CD4-positive, alpha-beta T cell treated with Interleukin-15 for 4 hours (primary cell): ENCODE results near the gene SHC2.
"Not testable (repeated sequence)": the region's sequence is repeated elsewhere in the genome, so short reads cannot be mapped to it uniquely, and the experiment has no call there.

Experiments
- DNase-seq: peaks from one replicate; pipeline ENCODE4 v3.0.0-alpha.2; 2020; ENCODE audit warnings: low spot score

Gene SHC2

GRCh38 chr19:406971-407510 lies 53.8 kb downstream of the SHC2 start:
- DNase-seq: no peak

GRCh38 chr19:406135-406781 lies 54.6 kb downstream of the SHC2 start:
- no peak for DNase-seq

DNA sequence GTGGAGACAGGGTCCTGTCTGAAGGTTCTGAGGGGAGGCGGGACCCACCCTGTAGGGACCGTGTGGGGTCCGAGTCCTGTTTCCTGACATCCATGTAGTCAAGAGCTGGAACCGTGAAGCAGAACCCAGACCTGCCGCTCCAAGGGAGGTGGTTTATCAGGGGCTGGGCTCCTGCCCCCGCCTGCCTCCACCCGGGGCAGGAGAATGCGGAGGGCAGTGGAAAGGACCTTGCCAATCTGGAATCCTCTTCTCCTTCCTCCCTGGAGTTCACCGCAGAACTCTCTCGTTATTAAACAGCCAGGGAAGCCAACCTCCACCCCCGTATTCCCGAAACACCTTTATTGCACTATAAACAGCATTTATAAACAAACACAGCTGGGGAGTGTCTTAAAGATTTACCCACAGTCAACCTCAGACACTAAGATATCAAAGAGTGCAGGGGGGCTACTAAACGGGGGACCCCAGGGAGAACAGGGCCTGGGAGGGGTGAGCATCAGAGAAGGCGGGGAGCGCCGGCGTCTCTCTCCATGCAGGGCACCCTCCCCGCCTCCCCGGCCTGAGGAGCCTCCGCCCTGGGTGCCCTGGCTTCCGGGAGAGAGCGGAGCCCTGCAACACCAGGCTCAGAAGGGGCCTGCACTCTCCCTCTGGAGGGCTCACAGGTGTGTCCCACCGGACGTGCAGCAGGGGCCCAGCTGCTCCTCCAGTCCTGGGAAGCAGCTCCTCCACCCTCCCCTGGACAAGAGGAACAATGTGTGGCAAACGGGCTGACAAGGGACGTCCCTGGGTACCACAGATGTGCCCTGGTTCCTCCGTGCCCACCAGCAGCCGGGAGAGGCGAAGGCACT lies 55.5 kb downstream of the SHC2 start:
- DNase-seq: no peak

DNA sequence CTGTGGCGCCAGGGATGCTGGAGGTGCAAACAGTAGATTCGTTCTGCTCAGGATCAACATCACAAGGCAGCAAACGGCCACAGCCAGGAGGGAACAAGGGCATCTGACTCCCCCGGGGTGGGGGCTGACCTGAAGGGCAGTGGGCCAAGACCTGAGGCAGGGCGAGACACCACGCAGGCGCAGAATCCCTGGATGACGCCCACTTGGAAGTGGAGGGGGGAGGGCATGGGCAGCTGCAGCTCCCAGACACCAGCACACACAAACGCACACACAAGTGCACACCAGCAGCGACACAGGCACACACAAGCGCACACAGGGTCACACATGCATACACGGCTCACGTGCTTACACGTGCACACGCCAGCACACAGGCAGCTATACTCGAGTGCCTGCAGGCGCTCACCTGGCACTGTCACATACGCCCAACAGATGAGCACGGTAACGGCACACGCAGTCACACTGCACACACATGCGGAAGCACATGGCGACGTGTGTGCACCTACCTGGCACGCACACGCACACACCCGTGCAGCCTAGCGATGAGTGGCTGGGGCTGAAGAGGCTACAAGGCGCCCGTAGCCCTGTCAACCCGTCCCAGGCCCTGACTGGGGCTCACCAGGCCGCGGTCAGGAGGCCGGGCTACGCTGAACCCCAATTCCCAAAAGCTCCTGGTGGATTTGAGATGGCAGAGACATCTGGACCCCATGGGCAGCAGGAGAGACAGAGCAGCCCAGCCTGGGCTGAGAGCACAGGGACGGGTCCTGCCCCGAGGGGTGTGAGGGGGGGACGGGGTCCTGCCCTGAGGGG lies 57.4 kb downstream of the SHC2 start:
- DNase-seq: no peak

DNA sequence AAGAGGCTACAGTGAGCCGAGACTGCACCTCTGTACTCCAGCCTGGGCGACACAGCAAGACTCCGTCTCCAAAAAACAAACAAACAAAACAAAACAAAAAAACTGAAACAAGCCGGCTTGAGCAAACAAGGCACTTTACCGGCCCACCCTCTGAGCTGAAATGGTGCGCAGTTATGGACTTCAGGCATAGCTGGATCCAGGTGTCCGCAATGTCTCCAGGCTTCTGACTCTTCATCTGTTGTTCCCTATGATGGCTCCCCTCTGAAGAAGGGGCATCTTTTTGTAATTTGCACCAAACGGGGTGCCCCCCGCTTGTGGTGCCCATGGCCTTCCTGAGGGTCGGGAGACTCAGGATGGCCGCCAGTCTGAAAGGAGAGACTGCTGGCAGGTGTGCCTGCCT lies 58.0 kb downstream of the SHC2 start:
- DNase-seq: no peak

DNA sequence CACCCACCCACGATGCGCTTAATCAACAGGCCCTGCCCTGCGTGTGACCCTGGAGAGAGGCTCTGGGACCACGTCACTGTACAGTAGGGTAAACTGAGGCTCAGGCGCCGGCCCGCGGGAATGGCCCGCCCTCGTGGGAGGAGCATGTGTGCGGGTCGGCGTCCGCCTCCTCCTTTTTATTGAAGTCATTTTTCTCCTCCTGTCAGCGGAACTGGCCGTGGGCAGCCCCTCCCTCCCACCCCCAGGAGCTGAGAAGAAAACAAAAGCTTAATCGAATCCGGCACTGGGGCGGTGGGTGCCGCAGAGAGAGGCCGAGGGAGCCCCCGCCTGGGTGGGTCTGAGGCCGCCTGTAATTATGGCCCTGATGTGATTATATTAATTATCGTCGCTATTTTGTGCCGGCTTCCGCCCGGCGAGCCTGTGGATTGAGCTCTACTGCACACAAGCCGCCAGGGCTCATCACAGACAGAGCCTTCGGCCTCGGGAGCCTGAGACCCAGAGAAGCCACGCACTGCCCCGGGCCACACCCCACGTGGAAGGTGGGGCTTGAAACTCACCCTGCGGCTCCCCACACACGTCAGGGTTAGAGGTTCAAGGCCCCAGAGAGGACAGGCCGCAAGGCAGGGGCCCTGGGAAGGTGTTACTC lies 58.8 kb downstream of the SHC2 start:
- no peak for DNase-seq

GRCh38 chr19:400976-401865 lies 59.6 kb downstream of the SHC2 start:
- DNase-seq: no peak

GRCh38 chr19:399370-399769 lies 61.5 kb downstream of the SHC2 start:
- no peak for DNase-seq

GRCh38 chr19:398719-399118 lies 62.1 kb downstream of the SHC2 start:
- no peak for DNase-seq

- no peak for DNase-seq
These were observed 62.7 kb downstream of the SHC2 start for GRCh38 chr19:397941-398706.

- DNase-seq: no peak
These were observed 63.5 kb downstream of the SHC2 start for GRCh38 chr19:397321-397720.

DNA sequence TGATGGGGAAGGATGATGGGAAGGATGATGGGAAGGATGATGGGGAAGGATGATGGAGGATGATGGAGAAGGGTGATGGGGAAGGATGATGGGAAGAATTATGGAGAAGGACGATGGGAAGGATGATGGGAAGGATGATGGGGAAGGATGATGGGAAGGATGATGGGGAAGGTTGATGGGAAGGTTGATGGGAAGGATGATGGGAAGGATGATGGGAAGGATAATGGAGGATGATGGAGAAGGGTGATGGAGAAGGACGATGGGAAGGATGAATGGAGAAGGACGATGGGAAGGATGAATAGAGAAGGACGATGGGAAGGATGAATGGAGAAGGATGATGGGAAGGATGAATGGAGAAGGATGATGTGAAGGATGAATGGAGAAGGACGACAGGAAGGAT lies 65.4 kb downstream of the SHC2 start:
- DNase-seq: no peak

DNA sequence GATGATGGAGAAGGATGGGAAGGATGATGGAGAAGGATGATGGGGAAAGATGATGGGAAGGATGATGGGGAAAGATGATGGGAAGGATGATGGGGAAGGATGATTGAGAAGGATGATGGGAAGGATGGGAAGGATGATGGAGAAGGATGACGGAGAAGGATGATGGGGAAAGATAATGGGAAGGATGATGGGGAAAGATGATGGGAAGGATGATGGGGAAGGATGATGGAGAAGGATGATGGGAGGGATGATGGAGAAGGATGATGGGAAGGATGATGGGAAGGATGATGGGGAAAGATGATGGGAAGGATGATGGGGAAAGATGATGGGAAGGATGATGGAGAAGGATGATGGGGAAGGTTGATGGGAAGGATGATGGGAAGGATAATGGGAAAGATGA lies 66.0 kb downstream of the SHC2 start:
- DNase-seq: not testable (repeated sequence)

- not testable (repeated sequence) for DNase-seq
These were observed 67.3 kb downstream of the SHC2 start for GRCh38 chr19:393560-393959.

DNA sequence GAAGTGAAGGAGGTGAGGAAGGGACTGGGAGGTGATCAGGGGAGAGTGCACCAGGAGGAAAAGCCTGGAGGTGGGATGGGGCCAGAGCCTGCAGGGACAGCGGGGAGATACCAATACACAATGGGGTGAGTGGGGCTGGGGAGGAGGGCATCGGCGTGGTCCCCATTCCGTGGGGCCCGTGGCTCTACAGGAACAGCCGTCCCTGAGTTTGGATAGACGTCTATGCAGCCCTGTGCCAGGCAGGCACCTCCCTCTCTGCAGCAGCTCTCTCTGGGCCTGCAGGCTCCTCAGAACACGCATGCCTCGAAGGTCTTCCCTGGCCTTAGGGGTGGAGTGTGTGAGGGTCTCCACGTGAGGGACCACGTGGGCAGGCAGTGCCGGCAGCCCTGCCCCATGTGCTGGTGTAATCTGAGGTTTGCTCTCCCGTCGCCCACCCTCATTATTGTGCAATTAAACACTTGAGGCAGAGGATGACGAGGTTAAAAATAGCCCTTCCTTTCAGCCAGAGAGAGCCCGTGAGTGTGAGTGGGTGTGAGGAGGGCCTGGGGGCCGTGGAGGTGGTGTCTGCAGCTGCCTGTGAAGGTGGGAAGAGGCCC lies 68.4 kb downstream of the SHC2 start:
- DNase-seq: no peak

DNA sequence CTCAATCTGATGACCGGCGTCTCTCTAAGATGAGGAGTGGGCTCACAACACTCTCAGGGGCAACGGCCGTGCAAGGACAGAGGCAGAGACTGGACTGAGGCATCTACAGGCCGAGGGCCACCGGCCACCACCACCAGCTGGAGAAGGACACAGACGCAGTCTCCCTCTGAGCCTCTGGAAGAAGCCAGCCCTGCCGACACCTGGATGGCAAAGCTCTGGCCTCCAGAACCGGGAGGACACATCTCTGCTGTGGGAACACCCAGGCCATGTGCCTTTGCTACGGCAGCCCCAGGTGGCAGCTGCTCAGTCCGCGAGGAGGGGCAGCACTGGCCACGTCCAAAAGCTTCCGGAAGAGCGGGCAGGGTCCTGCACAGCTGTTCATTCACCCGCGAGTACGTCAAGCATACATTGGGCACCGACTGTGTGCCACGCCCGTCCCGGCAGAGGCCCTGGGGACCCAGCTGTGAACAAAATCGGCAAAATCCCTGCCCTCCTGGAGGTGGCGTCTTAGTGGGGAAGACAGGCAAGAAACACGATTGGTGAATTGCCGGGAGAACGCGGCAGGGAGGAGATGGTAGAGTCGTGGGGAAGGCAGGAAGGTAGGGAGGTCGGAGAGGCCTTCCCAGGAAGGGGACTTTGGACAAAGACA lies 69.0 kb downstream of the SHC2 start:
- no peak for DNase-seq

- DNase-seq: no peak
These were observed 69.7 kb downstream of the SHC2 start for GRCh38 chr19:391207-391557.

DNA sequence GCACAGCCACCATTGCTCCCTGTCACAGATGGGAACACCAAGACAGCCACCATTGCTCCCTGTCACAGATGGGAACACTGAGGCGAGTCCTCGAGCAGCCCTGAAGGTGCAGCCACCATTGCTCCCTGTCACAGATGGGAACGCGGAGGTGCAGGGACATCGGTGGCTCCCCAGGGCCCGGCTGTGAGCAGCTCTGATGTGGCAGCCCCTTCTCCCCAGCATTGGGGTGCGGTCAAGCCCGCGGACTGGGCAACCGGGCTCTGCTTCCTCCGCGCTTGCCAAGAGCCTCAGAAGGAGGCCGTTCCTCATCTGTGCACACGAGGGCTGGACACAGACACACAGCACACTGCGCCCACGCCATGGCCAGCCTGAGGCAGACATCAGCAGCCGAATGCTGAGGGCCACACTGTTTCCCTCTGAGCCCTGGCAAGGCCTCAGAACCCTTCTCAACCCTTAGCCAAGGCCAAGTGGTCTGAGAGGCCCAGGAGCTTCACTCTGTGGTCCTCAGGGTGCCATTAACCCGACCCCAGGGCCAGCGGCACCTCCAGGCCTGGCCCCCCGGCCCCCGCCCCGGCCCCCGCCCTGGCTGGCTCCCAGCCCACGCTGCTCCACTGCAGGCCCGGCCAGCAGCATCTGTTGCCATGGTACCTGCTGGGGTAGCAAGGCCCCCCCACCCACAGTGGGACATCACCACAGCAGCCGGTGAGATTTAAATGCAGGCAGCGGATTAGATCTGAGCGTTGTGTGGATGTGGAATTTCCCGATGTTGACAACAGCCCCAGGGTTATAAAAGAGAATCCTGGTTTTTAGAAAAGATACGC lies 70.2 kb downstream of the SHC2 start:
- DNase-seq: no peak

DNA sequence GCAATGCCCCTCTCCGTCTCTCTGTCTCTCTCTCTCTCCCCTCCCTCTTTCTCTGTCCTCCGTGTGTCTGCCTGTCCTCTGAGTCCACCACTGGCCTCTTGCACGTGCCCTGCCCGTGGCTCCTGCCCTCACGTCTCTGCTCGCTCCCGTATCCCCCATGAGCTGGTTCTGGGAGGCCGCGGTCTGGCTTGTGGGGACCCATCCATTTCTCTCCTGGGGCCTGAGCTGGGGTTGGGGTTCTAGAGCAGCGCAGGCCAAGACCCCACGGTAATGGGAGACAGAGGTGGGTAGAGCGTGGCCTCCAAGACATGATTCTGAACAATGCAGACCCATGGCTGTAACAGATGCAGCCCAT lies 70.9 kb downstream of the SHC2 start:
- DNase-seq: no peak
